ENCODE data around the gene PHKB. TPM values are rescaled to one million over a fixed set of nuclear protein-coding genes. Genes with fewer than 3 reads are reported as not detected.

Gene PHKB
- total RNA-seq, result 36.0 and 52.3 TPM in 2 replicates

GRCh38 chr16:47460711-47461597 is at the start of gene PHKB, which contains the start of gene ITFG1:
Gene PHKB, plus strand, starts transcription at chr16:47461331. Its CDS starts 20 bp downstream, at chr16:47461351.
Gene ITFG1, minus strand, starts transcription at chr16:47461063. Its CDS starts 18 bp downstream, at chr16:47461045.

Other genes with a start within 250 kb of the PHKB start
- gene ITFG1, start 268 bp upstream of the PHKB start, total RNA-seq, result 46.0 and 49.9 TPM in 2 replicates

All from tracheal epithelial cell (primary cell).